K562 (cell line): ENCODE data around the gene LAMB4. TPM values are rescaled to one million over a fixed set of nuclear protein-coding genes. Genes with fewer than 3 reads are reported as not detected.

Experiments used
- ARID1B ChIP-seq: fragments of 450-650 bp; IDR thresholded peaks from 2 replicates; pipeline ENCODE4 v1.6.1; 2016; ENCODE audit warnings: antibody characterized with exemption, mild to moderate bottlenecking, inconsistent platforms
- CHD1 ChIP-seq: fragments of 200-600 bp; sonication (generic); IDR thresholded peaks from one replicate; pipeline ENCODE4 v1.6.1; 2012; ENCODE audit warnings: mild to moderate bottlenecking, moderate library complexity, low read length, inconsistent platforms
- CSDE1 ChIP-seq, 2 experiments: fragments of 450-650 bp; IDR thresholded peaks; 2 replicates each; pipeline ENCODE4 v1.6.1; 2016; ENCODE audit warnings: mild to moderate bottlenecking in 1 of 2
- CXXC5 ChIP-seq: fragments of 250-450 bp; sonication (Bioruptor Pico); IDR thresholded peaks from 2 replicates; pipeline ENCODE4 v1.8.0; 2022; ENCODE audit warnings: inconsistent platforms, mild to moderate bottlenecking, moderate library complexity
- DMBX1 ChIP-seq: fragments of 250-450 bp; sonication (Bioruptor Pico); IDR thresholded peaks from 2 replicates; pipeline ENCODE4 v1.8.0; 2022; ENCODE audit warnings: inconsistent platforms, mild to moderate bottlenecking, moderate library complexity, borderline replicate concordance
- EHMT2 ChIP-seq: fragments of 450-650 bp; IDR thresholded peaks from 2 replicates; pipeline ENCODE4 v1.6.1; 2018; ENCODE audit warnings: antibody characterized with exemption
- FOSL1 ChIP-seq: fragments of 200-800 bp; sonication (Bioruptor generic); conservative IDR thresholded peaks from 2 replicates; pipeline ENCODE4 v1.6.1; 2016; ENCODE audit warnings: missing genetic modification characterization, missing compliant biosample characterization
- FOXA1 ChIP-seq: fragments of 450-650 bp; IDR thresholded peaks from 2 replicates; pipeline ENCODE4 v1.6.1; 2016; ENCODE audit warnings: mild to moderate bottlenecking, borderline replicate concordance
- NBN ChIP-seq: fragments of 450-650 bp; IDR thresholded peaks from 2 replicates; pipeline ENCODE4 v1.6.1; 2016; ENCODE audit warnings: low read depth, mild to moderate bottlenecking
- POLR2G ChIP-seq: fragments of 200-400 bp; formaldehyde crosslinking; IDR thresholded peaks from 2 replicates; pipeline ENCODE4 v1.6.1; 2017; ENCODE audit warnings: low read depth, mild to moderate bottlenecking, antibody characterized with exemption, low read length, moderate library complexity
- STAT5A ChIP-seq: IDR thresholded peaks from 2 replicates; pipeline ENCODE4 v1.6.1; 2012; ENCODE audit warnings: low read length, inconsistent platforms, borderline replicate concordance
- TAF15 ChIP-seq: fragments of 200-400 bp; formaldehyde crosslinking; IDR thresholded peaks from 2 replicates; pipeline ENCODE4 v1.6.1; 2017; ENCODE audit warnings: mild to moderate bottlenecking, low read depth, low read length, moderate library complexity
- THRAP3 ChIP-seq: fragments of 450-650 bp; IDR thresholded peaks from 2 replicates; pipeline ENCODE4 v1.6.1; 2016; ENCODE audit warnings: mild to moderate bottlenecking, inconsistent platforms, borderline replicate concordance
- ZBTB7A ChIP-seq: IDR thresholded peaks from 2 replicates; pipeline ENCODE4 v1.6.1; 2011; ENCODE audit warnings: low read depth, mild to moderate bottlenecking, low read length, moderate library complexity, borderline replicate concordance; ENCODE audit not compliant: control insufficient read depth
- ZNF121 ChIP-seq: sonication (generic); formaldehyde crosslinking; conservative IDR thresholded peaks from 2 replicates; pipeline ENCODE4 v1.8.0; 2022; ENCODE audit warnings: missing genetic modification reagents
- ZNF239 ChIP-seq: fragments of 250-450 bp; sonication (Bioruptor Pico); IDR thresholded peaks from 2 replicates; pipeline ENCODE4 v1.4.0; 2020; ENCODE audit warnings: mild to moderate bottlenecking
- ZNF316 ChIP-seq: fragments of 450-650 bp; IDR thresholded peaks from 2 replicates; pipeline ENCODE4 v1.6.1; 2016
- ZNF445 ChIP-seq: fragments of 250-450 bp; sonication (Bioruptor Pico); IDR thresholded peaks from 2 replicates; pipeline ENCODE4 v1.4.0; 2020; ENCODE audit warnings: low read depth, mild to moderate bottlenecking, moderate library complexity
- ZNF589 ChIP-seq: fragments of 200-800 bp; sonication (Bioruptor generic); IDR thresholded peaks from 2 replicates; pipeline ENCODE4 v1.6.1; 2016; ENCODE audit warnings: low read depth, missing genetic modification characterization, missing compliant biosample characterization
- ZNF695 ChIP-seq: fragments of 450-650 bp; formaldehyde crosslinking; IDR thresholded peaks from 2 replicates; pipeline ENCODE4 v1.4.0; 2020; ENCODE audit warnings: mild to moderate bottlenecking, moderate library complexity
- polyA plus RNA-seq, 8 experiments: library from polyadenylated mRNA; depleted of rRNA in 4 of 8; stranded (reverse) in 5 of 8; unstranded in 3 of 8; fragments of >200 nt; fragmentation: Nextera tagmentation in 2 of 8; fragmentation: Illumina TruSeq in 1 of 8; extraction: Ambion mirVana in 2 of 8; extraction: Trizol in 1 of 8; gene quantifications; 2 replicates each; pipeline versions ENCODE4 v1.2.1 to v1.2.3, GENCODE V29; 2011 to 2014; ENCODE audit warnings: inconsistent platforms in 1 of 8, missing spikeins in 1 of 8
- total RNA-seq, 7 experiments: library from RNA; depleted of rRNA in 6 of 7; stranded (reverse); fragments of >200 nt in 6 of 7; fragmentation: Illumina TruSeq in 2 of 7; extraction: Trizol in 2 of 7; gene quantifications; 2 replicates each; pipeline versions ENCODE4 v1.2.1 to v1.2.3, GENCODE V29; 2011 to 2021; ENCODE audit warnings: low replicate concordance in 1 of 7
- TF ChIP-seq, protein P1 (sequence below): fragments of 250-450 bp; sonication (Bioruptor Pico); IDR thresholded peaks from 2 replicates; pipeline ENCODE4 v1.4.0; 2020; ENCODE audit warnings: mild to moderate bottlenecking, moderate library complexity
- TF ChIP-seq, protein P2 (sequence below): sonication (generic); formaldehyde crosslinking; IDR thresholded peaks from 2 replicates; pipeline ENCODE4 v1.9.0; 2022; ENCODE audit warnings: mild to moderate bottlenecking, missing genetic modification reagents
- TF ChIP-seq, protein P3 (sequence below): fragments of 450-650 bp; IDR thresholded peaks from 2 replicates; pipeline ENCODE4 v1.6.1; 2018; ENCODE audit not compliant: partially characterized antibody

Gene LAMB4
- total and polyA plus RNA-seq, 9 of the 15 experiments (the other 6 are each of a cell fraction or from before 2014, with no cell fraction given): 0.06 to 0.13 (median 0.07) TPM; not detected in 6

DNA sequence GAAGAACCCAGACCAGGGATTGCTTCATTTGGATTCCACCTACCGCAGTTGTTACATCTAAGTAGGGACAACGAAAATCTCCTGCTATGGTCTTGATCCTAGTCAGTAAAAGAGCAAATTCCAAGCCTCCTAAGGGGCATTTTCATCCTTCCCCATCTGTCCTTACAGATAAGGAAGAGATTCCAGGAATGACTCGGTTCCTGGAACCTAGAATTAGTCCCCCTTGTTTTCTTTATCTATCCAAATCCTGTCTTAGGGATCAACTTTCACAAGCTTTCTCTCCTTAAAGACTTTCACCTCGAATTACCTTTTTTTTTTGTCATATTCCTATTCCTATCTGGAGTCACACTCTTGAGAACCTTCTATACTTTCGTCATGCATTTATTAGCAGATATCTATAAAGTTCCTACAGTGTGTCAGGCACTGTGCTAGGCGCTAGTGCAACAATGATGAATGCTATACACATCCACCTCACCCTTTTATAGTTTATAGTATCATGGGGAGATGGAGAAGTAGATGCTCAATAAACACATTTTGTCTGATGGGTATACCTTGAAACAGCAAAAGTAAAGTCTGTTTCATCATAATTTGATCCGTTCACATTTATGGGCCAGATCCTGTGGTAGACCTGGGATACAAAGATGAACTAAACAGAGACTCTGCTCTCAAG, 39.2 kb downstream of the LAMB4 start (continued):
- TF ChIP-seq, protein P1, sequence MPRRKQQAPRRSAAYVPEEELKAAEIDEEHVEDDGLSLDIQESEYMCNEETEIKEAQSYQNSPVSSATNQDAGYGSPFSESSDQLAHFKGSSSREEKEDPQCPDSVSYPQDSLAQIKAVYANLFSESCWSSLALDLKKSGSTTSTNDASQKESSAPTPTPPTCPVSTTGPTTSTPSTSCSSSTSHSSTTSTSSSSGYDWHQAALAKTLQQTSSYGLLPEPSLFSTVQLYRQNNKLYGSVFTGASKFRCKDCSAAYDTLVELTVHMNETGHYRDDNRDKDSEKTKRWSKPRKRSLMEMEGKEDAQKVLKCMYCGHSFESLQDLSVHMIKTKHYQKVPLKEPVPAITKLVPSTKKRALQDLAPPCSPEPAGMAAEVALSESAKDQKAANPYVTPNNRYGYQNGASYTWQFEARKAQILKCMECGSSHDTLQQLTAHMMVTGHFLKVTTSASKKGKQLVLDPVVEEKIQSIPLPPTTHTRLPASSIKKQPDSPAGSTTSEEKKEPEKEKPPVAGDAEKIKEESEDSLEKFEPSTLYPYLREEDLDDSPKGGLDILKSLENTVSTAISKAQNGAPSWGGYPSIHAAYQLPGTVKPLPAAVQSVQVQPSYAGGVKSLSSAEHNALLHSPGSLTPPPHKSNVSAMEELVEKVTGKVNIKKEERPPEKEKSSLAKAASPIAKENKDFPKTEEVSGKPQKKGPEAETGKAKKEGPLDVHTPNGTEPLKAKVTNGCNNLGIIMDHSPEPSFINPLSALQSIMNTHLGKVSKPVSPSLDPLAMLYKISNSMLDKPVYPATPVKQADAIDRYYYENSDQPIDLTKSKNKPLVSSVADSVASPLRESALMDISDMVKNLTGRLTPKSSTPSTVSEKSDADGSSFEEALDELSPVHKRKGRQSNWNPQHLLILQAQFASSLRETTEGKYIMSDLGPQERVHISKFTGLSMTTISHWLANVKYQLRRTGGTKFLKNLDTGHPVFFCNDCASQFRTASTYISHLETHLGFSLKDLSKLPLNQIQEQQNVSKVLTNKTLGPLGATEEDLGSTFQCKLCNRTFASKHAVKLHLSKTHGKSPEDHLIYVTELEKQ (CRISPR knock-in tag): no peak
- TF ChIP-seq, protein P2, sequence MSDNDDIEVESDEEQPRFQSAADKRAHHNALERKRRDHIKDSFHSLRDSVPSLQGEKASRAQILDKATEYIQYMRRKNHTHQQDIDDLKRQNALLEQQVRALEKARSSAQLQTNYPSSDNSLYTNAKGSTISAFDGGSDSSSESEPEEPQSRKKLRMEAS (CRISPR knock-in tag): no peak
- TF ChIP-seq CHD1 (no peak), NBN (0 out of 2 replicates have a peak, but pooled peaks have one; percentile 49), ZNF445 (CRISPR knock-in tag) (no peak), FOXA1 (no peak), ARID1B (peak; percentile 91), FOSL1 (tag) (peak; percentile 34; the same call in 1 of the 2 replicates), THRAP3 (no peak), CSDE1 (IDR thresholded peaks at IDR 0.05) (no peak), STAT5A (peak; percentile 74), ZNF316 (no peak), ZBTB7A (no peak), ZNF589 (no peak), CXXC5 (CRISPR knock-in tag) (no peak; the same call in none of the 2 replicates), POLR2G (no peak), TAF15 (no peak), DMBX1 (CRISPR knock-in tag) (no peak), EHMT2 (peak; percentile 25; the same call in 1 of the 2 replicates), ZNF121 (CRISPR knock-in tag) (no peak), ZNF239 (CRISPR knock-in tag) (no peak), ZNF695 (CRISPR knock-in tag) (no peak)
- TF ChIP-seq, protein P3, sequence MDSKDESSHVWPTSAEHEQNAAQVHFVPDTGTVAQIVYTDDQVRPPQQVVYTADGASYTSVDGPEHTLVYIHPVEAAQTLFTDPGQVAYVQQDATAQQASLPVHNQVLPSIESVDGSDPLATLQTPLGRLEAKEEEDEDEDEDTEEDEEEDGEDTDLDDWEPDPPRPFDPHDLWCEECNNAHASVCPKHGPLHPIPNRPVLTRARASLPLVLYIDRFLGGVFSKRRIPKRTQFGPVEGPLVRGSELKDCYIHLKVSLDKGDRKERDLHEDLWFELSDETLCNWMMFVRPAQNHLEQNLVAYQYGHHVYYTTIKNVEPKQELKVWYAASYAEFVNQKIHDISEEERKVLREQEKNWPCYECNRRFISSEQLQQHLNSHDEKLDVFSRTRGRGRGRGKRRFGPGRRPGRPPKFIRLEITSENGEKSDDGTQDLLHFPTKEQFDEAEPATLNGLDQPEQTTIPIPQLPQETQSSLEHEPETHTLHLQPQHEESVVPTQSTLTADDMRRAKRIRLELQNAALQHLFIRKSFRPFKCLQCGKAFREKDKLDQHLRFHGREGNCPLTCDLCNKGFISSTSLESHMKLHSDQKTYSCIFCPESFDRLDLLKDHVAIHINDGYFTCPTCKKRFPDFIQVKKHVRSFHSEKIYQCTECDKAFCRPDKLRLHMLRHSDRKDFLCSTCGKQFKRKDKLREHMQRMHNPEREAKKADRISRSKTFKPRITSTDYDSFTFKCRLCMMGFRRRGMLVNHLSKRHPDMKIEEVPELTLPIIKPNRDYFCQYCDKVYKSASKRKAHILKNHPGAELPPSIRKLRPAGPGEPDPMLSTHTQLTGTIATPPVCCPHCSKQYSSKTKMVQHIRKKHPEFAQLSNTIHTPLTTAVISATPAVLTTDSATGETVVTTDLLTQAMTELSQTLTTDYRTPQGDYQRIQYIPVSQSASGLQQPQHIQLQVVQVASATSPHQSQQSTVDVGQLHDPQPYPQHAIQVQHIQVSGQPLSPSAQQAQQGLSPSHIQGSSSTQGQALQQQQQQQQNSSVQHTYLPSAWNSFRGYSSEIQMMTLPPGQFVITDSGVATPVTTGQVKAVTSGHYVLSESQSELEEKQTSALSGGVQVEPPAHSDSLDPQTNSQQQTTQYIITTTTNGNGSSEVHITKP: no peak
